Kidney (tissue), 14 donors: ENCODE results near the gene TMIE. TPM values are rescaled to one million over a fixed set of nuclear protein-coding genes. Genes with fewer than 3 reads are reported as not detected.
A peak's percentile ranks its signal among the peaks of the same experiment; 100 is the strongest.

Source experiments
- DNase-seq, 5 donors: peaks; one replicate each; pipeline ENCODE4 v3.0.0-alpha.2; 2013 to 2020
- FAIRE-seq: peaks from 2 replicates; lab custom pipeline; 2012; peaks lifted over from hg19 to GRCh38; lab: Jason Lieb, UNC
- H3K27ac ChIP-seq, 2 donors: one replicate each; pipeline ENCODE4 v1.7.0; 2013; ENCODE audit warnings: low read depth in 2 of 2, low read length in 2 of 2, inconsistent platforms in 1 of 2
- H3K27me3 ChIP-seq: one replicate; pipeline ENCODE4 v1.7.1; 2013; ENCODE audit warnings: low read length, inconsistent platforms; ENCODE audit not compliant: control insufficient read depth, insufficient read depth
- H3K36me3 ChIP-seq, 3 donors: one replicate each; pipeline versions ENCODE4 v1.7.0 to v1.7.1; 2013; ENCODE audit warnings: low read length in 3 of 3, control low read depth in 1 of 3, inconsistent platforms in 1 of 3; ENCODE audit not compliant: insufficient read depth in 3 of 3, control insufficient read depth in 2 of 3
- H3K4me1 ChIP-seq, 3 donors: one replicate each; pipeline versions ENCODE4 v1.7.0 to v1.7.1; 2013; ENCODE audit warnings: low read length in 3 of 3, inconsistent platforms in 1 of 3, low read depth in 1 of 3; ENCODE audit not compliant: control insufficient read depth in 2 of 3, insufficient read depth in 2 of 3
- H3K4me3 ChIP-seq, 3 donors: one replicate each; pipeline versions ENCODE4 v1.7.0 to v1.8.1; 2013; ENCODE audit warnings: low read length in 3 of 3, control low read depth in 1 of 3, inconsistent platforms in 1 of 3
- H3K9ac ChIP-seq, 3 donors: one replicate each; pipeline versions ENCODE4 v1.7.0 to v1.7.1; 2013; ENCODE audit warnings: low read length in 3 of 3, control low read depth in 1 of 3, inconsistent platforms in 1 of 3
- H3K9me3 ChIP-seq, 3 donors: one replicate each; pipeline versions ENCODE4 v1.7.0 to v1.7.1; 2013; ENCODE audit warnings: low read length in 3 of 3, control low read depth in 1 of 3, inconsistent platforms in 1 of 3; ENCODE audit not compliant: control insufficient read depth in 2 of 3, insufficient read depth in 1 of 3
- intact Hi-C: fragments of 100-400 bp; cut with DNase I; formaldehyde crosslinking; loops from one replicate; pipeline ENCODE4 v1.11.1; 2022
- polyA plus RNA-seq: library from polyadenylated mRNA; stranded (reverse); fragments of 350-450 nt; fragmentation: Illumina TruSeq; extraction: RNeasy Lipid Tissue Mini Kit (QIAGEN cat#74804); gene quantifications from one replicate; pipeline ENCODE4 v1.2.3, GENCODE V29; 2014; ENCODE audit warnings: low read depth, low replicate concordance; ENCODE audit not compliant: insufficient read depth
- total RNA-seq: library from RNA; stranded (reverse); fragmentation: NEBNext Ultra II Directional; extraction: Animal tissue kit (Norgen Biotek cat#: 25700); gene quantifications from one replicate; pipeline ENCODE4 v1.2.1, GENCODE V29; 2021
- TF ChIP-seq, protein P1 (sequence below): IDR thresholded peaks from 3 replicates; pipeline ENCODE4 v1.5.1; 2012; ENCODE audit warnings: mild to moderate bottlenecking, moderate library complexity, borderline replicate concordance; ENCODE audit not compliant: insufficient read depth; ENCODE audit errors: extremely low read depth
- donor health status: control.
- donor health status: control.
- donor health status: control.
- donor health status: control.
- donor health status: control.
- donor health status: DM: yes; HTN: yes; CAD: no.
- donor health status: Normal renal cell carcinoma (clear cell type).

Gene TMIE
- total and polyA plus RNA-seq, 2 donors from 2014 or later: 0.79 to 1.3 TPM

DNA sequence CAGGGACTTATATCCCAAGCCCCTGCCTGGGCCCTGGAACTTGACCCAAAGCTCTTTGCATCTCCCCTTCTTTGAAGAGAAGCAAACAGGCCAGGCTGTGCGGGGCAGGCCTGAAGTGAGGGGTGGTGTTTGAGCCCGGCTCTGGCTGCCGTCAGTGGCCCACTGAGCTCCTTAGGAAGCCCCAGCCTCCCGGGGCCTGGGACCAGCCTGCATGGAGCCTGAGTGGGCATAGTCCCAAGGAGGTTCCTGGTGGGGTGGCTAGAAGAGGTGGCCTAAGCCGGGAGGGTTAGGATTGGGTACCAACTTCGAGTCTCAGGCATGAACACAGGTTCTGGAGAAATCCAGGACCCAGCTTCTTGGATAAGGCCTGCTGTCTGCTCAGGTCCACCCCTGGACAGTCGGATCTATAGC, 6.4 kb downstream of the TMIE start:
- TF ChIP-seq, protein P1, sequence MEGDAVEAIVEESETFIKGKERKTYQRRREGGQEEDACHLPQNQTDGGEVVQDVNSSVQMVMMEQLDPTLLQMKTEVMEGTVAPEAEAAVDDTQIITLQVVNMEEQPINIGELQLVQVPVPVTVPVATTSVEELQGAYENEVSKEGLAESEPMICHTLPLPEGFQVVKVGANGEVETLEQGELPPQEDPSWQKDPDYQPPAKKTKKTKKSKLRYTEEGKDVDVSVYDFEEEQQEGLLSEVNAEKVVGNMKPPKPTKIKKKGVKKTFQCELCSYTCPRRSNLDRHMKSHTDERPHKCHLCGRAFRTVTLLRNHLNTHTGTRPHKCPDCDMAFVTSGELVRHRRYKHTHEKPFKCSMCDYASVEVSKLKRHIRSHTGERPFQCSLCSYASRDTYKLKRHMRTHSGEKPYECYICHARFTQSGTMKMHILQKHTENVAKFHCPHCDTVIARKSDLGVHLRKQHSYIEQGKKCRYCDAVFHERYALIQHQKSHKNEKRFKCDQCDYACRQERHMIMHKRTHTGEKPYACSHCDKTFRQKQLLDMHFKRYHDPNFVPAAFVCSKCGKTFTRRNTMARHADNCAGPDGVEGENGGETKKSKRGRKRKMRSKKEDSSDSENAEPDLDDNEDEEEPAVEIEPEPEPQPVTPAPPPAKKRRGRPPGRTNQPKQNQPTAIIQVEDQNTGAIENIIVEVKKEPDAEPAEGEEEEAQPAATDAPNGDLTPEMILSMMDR: no peak
- H3K27ac ChIP-seq: no peak overlapping the region
- intact Hi-C loops: loop anchor here (5.0 kb wide), 1 partner anchor 205 kb away; no protein-coding TSS in a partner anchor

DNA sequence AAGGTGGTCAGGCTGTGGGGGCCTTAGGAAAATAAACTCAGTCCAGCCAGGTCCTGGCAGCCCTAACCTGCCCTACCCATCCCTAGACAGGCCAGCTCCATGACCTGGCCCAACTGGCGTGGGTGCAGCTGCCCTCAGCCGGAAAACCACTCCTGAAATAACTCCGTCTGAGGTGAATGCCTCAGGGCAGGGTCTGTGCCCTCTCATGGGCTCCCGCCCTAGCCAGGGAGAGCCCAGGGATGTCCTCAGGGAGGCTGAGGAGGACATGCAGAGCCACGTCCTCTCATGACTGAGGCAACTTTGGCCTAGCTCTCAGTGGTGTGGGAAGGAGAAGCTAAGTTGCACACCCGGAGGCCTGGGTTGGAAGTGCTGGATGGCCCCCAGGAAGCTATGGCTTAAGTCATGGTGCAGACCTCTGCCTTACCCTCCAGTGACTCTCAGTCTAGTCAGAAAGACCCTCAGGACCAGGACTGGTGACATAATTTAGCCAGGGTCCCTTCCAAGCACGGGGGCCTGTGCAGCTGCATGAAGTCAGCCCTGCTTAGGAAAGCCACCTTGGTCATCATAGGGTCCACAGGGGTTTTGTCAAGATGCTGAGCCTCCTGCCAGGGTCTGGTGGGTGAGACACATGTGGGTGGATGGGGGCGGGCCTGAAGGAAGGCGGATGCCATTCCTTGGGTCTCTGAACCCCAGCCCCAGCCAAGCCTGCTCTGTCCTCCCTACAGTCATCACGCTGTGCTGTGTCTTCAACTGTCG, 7.4 kb downstream of the TMIE start:
- intact Hi-C loops: loop anchor here (5.0 kb wide), 1 partner anchor 204 kb away; no protein-coding TSS in a partner anchor
- Histone ChIP-seq H3K36me3 (no peaks in the 10 kb centered on the region), H3K27ac (no peak overlapping the region), H3K4me3 (no peak overlapping the region), H3K9ac (no peak overlapping the region), H3K9me3 (no peaks in the 10 kb centered on the region), H3K4me1 (no peaks in the 10 kb centered on the region), H3K27me3 (no peaks in the 10 kb centered on the region)
- TF ChIP-seq, protein P1: no peak
- FAIRE-seq: no peak
- peak in 1 of 5 donors; percentile 17 for DNase-seq

More for the DNA sequence above, 6.4 kb downstream of the TMIE start:
- FAIRE-seq: no peak
- no peak overlapping the region for H3K4me3 ChIP-seq
- no peaks in the 10 kb centered on the region for H3K9me3 ChIP-seq
- no peak overlapping the region for H3K9ac ChIP-seq
- H3K4me1 ChIP-seq: no peaks in the 10 kb centered on the region
- peak in 1 of 5 donors; percentile 67 for DNase-seq
- H3K27me3 ChIP-seq: no peaks in the 10 kb centered on the region
- H3K36me3 ChIP-seq: no peaks in the 10 kb centered on the region

DNA sequence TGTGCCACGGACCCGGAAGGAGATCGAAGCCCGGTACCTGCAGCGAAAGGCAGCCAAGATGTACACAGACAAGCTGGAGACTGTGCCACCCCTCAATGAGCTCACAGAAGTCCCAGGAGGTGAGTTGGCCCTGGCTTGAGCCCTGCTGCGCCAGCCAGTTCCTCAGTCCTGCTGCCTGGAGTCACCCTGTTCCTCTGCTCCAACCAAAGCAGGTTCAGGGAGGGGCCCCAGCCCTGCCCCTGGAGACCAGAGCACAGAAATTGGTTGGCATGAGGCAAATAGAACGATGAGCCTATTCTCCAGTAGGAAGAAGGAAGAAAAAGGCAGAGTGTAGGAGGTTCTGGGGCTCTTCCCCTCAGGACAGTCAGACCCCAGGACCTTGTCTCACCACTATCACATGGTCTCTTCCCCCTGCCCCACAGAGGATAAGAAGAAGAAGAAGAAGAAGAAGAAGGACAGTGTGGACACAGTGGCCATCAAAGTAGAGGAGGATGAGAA, 8.0 kb downstream of the TMIE start:
- FAIRE-seq: no peak

More for the DNA sequence above, 8.0 kb downstream of the TMIE start:
- H3K4me3 ChIP-seq: no peak overlapping the region
- DNase-seq: no peak
- H3K27me3 ChIP-seq: no peaks in the 10 kb centered on the region
- no peak overlapping the region for H3K9ac ChIP-seq
- intact Hi-C loops: loop anchor here (5.0 kb wide), 1 partner anchor 203 kb away; no protein-coding TSS in a partner anchor
- no peaks in the 10 kb centered on the region for H3K9me3 ChIP-seq
- no peak overlapping the region for H3K27ac ChIP-seq
- TF ChIP-seq, protein P1: no peak
- H3K4me1 ChIP-seq: no peaks in the 10 kb centered on the region
- H3K36me3 ChIP-seq: no peaks in the 10 kb centered on the region
